ENCODE measurements around the gene IP6K1.
"Not testable (repeated sequence)": the region's sequence is repeated elsewhere in the genome, so short reads cannot be mapped to it uniquely, and the experiment has no call there.

IP6K1 gene

DNA sequence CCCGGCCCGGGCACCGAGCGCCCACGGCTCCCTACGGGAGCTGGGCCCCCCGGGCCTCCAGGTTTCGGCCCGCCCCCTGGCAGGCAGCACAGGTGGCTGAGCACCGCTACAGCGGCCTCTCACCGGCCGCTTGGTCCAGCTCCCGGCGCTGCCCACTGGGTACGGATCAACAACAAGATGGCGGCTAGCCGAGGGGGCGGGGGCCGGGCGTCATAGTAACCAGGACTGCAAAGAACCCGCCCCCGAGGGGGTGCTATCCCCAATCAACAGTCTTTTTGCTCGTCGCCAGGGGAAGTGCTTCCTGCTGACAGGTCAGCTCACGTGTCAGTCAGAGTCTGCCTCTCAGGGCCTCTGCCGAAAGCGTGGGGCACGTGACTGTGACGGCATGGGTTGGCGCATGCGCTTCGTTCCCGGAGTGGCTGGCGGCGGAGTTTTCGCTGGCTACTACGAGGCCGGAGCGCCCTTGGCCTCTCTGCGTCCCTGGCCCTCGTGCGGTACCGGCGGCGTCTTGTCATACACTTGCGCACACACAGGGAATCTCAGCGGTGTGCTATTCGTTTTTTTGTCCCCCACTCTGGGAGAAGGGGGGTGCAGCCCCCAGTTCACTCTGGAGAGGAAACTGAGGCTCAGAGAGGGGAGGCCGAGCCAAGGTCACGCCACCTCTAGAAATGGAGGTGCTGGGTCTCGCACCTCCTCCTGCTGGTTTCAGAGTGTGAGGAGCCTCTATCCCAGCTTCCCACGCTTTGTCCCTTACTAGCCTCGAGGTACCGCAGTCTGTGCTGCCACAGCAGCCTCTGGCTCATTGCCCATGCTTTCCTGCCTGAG lies at the start of gene IP6K1:
IP6K1 (minus strand) TSS at position 186 of the 825 bp plus-strand sequence. CDS start 38,502 bp downstream, outside the sequence.
- DNase-seq, result peak; percentile 95

DNA sequence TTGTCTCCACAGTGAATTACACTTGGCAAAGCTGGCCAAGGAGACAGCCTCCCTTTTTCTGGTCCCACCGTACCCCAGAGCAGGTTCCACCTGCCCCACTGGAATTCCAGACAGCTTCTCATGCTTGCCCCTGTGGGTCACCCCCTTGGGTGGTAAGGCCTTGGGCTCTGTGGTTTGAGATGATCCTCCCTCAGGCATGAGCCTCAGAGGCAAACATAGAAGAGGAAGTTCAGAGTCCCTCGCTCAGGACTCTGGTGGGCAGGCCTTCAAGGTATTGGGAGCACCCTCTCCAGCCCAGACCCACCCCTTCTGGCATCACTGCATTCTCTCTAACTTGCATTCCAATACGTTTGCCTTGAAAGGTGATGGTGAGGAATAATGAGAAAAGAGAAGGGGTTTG lies 45.0 kb upstream of the IP6K1 start:
- DNase-seq, result no peak

DNA sequence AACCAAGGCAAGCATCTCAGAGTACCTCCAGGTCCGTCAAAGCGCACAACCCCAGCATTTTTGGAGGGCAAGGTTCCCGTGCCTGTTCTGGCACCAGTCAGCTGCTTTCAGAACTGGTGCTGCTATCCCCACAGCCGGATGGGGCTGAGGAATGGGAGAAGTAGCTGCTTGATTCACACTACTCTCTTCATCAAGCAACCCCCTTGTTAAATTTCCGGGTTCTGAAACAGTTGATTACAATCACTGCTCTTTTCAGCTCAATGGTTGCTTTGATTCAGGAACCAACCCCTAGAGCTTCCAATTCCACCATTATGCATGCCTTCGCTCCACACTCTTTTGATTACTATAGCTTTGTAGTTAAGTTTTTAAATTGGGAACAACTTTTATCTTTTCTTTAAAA lies 39.7 kb upstream of the IP6K1 start:
- DNase-seq, result no peak

DNA sequence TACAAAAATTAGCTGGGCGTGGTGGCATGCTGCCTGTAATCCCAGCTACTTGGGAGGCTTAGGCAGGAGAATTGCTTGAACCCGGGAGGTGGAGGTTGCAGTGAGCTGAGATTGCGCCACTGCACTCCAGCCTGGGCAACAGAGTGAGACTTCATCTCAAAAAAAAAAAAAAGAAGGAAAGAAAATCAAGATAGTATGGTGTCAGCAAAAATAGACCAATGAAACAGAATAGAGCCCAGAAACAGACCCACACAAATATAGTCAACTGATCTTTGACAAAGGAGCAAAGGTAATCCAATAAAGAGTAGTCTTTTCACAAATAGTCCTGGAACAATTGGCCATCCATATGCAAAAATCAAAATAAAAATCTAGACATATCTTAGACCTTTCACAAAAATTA lies 36.8 kb upstream of the IP6K1 start:
- DNase-seq, result not testable (repeated sequence)

DNA sequence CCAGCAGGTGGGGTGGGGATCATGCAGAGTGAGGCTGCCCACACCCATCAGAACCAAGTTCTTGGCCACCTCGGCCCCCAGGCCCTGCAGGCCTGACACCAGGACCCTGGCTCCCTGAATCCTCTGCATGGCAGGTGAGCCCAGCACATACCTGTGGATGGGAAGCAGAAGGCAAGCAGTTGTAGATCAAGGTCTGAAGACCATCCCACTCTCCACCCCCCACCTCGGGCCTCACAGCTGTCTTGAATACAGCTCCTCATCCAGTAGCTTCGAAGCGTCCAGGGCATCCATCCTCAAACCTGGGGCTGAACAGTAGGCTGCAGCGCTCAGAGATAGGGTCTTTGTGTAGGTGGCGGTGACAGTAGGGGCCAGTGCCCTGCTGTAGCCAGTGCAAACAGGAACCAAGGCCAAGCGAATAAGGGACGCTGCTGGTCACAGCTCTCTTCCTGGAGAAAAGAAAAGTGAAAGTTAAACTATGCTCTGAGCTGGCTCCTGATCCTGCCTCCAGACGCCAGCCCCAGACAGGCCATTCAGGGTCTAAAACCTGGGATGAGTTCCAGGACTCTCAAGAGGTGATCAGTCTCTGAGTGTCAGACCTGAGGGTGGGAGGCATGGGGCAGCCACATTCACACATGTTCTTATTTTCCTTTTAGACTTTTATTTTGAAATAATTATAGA lies 27.3 kb upstream of the IP6K1 start, which contains the start of gene UBA7:
UBA7 (minus strand) TSS at position 457 of the 678 bp plus-strand sequence; CDS start at position 291, 166 bp downstream.
- no peak for DNase-seq

DNA sequence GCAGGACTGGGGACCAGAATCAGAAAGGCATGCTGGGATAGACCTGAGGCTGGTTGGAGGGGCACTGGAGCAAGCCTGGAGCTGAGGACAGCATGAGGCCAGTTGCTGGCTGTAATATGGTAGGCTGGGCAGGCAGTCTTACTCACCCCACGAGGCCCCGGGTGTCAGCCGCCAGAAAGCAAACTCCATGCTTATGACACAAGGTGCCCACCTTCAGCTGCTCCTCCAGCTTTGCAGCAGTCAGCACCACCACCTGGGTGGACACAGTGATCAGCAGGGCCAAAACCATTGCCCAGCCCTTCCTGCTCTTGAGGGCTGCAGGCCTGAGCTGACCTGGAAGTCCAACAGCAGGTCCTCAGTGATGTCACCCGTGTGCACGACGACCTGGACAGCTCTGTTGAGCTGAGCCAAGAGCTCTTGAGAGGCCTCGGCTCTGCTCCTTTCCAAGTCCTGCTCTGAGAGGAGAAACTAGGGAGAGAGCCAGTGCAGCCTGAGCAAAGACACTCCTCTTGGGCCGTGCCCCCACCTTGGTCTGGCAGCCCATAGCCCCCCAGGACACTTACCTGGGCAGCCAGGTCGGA lies 26.7 kb upstream of the IP6K1 start:
- no peak for DNase-seq

DNA sequence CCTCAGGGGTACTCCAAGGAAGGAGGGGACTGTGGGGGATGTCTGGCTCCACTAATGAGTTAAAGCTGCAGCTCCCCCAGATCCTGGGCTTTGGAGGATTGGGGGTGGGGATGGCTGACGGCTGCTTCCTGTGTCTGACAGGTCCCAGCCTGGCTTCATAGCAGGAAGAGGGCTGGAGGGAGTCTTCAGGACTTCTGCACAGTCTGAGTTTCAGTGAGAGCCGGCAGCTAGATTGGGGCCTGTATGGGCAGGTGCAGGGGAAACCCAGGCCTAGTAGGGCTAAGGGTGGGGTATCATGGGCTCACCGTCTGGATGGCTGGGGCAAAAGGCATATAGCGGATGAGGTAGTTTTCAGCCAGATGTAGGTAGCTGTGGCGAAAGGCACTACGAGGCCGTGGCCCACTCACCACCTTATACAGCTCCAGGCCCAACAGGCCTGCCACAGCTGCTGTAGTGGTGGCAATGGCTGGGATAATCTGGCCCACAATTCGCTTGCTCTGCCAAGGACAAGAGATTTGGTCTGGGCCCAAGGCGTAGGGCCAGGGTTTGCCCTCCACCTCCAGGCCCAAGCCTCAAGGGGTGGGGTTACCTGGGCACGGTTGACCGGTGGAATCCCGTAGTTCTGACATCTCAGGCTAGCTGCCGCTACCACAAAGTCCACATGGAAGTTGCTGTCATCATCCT lies 21.2 kb upstream of the IP6K1 start:
- no peak for DNase-seq

DNA sequence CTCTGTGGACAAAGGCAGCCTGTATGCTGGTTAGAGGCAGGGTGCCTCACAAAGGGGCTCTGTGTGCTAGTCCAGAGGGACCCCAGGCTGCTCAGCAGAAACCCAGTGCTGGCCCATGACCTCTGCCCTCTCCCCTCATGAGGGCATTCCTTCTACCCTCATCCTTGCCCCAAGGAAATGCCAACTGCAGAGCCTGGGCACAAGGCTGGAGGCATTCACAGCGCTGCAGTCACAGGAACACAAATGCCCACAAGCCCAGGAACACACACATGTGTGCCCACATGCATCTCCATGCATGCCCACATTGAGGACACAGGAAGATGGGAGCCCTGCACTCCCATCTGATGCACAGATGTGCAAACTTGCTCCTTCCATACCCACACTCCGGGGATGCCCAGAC lies 20.5 kb upstream of the IP6K1 start:
- no peak for DNase-seq

DNA sequence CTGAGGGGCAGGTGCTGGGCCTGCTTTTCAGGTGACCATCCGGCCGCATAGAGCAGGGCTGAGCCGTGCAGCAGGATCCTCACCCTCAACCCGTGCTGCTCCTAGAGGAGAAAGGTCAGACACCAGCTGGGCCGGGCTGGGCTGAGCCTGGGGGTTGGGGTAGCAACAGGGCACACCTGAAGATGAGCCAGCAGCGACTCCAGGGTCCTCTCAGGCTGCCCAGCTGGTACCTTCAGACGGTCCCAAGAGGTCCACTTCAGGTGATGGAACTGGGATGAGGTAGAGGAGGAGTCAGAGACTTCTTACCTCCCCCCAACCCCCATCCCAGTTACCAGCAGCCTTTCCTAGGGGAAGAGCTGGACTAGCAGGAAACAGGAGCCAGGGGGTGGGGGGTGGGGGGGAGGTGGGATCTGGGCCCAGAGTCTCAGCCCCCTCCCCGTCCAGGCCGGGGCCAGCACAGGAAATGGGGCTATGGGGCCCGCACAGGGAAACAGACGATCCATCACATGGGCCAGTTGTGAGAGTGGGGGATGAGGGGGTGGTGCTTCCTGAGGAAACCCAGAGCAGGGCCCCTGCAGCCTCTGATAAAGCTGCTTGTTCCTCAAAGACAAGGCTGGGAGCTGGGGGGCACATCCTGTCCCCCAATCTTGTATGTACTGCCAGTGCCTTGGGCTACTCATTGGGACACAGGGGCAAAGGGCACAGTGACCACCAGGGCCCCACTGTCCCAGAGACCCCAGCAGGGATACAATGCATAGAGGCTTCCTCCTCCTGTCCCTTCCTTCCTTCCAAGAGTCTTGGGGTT lies 19.8 kb upstream of the IP6K1 start:
- no peak for DNase-seq

DNA sequence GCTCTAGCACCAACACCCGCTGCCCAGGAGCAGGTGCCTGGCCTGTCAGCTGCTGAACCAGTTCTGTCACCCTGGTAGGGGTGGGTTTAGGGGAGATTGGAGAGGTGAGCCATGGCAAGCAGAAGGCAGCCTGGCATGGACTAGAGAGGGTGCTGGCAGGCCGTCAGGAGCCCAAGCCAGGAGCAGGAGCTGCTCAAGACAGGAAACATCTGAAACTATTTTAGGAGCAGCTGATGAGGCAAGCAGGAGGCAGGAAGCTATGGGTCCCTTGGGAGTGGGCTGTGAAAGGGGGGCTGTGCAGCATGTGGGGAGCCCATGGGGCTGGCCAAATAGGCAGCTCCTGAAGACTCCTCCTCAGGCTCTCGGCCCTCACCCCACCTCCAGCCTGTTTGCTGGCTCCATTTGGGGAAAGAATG lies 19.0 kb upstream of the IP6K1 start:
- no peak for DNase-seq

DNA sequence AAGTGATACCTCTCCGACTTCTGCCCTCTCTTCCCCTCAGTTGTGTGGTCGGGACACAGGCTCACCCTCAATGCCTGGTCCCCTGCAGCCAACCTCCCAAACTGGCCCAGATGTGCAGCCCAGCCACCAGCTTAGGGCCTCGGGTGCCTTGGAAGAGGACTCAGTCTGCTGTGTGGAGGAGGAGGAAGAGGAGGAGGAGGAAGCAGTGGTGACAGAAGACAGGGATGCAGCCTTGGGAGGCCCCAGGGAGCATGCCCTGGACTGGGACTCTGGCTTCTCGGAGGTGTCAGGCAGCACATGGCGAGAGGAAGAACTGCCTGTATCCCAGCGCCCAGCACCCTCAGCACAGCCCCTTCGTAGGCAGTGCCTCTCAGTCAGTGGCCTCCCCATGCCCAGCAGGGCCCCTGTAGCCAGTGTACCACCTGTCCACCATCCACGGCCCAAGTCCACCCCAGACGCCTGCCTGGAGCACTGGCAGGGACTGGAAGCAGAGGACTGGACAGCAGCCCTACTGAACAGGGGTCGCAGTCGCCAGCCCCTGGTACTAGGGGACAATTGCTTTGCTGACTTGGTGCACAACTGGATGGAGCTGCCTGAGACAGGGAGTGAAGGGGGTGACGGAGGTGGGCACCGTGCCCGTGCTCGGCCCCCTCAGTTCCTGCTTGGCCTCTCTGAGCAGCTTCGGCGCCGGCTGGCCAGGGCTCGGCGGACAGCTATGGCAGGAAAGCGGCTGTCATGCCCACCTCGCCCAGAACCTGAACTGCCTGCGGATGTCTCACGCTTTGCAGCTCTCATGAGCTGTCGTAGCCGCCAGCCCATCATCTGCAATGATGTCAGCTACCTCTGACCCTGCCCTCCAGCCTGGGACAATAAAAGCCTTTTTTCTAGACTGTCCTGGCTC lies 18.0 kb upstream of the IP6K1 start:
- no peak for DNase-seq

DNA sequence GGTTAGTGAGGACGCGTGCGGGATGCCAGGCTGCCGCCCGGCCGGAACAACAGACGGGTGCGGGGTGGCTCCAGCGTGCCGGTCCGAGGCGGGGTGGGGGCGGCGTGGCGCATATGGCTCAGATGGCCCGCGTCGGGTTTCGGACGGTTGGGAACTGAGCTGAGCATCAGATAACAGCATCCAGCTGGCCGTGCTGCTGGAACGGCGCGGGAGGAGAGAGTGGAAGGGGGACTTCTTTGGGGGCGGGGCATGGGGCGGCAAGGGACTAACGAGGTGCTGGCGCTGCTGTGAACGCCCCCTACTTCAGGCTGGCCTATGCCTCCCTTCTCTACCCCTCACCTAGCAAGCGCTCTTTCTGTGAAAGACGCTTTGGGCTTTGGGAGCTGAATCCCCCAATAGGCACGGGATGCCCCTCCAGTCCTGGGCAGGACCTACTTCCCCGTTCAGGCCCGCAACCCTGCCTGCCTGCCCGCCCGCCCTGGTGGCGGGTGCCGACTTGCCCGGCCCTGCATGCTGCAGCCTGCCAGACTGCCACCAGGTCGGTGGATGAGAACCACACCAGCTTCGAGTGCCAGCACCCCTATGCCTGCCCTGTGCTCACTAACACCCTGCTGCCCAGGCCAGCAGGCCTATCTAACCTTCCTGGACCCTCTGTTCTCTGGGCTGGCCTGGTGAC lies 17.3 kb upstream of the IP6K1 start:
- DNase-seq, result peak; percentile 39

DNA sequence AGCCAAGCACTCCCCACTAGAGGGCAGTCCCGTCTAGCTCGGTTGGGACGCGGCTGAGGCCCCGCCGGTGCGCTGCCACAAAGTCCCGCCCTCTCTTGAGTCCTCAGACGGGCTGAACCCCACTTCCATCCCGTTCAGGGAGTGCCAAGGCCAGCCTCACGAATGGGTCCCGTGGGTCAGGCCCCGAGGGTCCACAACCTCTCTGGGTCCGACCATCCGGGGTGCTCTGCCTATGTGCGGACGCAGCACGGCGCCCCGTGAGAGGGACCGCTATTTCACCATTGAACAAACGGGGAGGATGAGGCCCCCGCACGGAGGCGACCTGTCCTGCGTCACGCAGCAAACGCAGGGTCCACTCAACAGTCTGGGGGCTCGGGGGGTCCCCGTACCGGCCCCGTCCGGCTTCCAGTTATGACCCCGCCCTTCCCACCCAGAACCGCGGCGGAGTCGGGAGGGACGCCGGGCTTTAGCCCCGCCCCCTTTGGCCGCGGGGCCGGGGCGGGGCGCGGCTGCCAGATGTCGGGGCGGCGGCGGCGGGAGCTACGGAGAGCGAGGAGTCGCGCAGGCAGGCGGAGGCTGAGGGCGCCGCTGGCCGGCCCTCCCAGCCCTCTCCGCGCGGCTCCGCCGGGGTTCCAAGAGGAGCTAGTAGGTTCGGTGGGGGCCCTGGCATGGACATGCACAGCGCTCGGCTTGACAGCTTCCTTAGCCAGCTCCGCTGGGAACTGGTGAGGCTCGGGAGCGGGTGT lies 16.6 kb upstream of the IP6K1 start, which contains the start of gene INKA1:
INKA1 (plus strand) TSS at position 543 of the 746 bp plus-strand sequence; CDS start at position 675, 132 bp downstream.
- DNase-seq, result peak; percentile 75

DNA sequence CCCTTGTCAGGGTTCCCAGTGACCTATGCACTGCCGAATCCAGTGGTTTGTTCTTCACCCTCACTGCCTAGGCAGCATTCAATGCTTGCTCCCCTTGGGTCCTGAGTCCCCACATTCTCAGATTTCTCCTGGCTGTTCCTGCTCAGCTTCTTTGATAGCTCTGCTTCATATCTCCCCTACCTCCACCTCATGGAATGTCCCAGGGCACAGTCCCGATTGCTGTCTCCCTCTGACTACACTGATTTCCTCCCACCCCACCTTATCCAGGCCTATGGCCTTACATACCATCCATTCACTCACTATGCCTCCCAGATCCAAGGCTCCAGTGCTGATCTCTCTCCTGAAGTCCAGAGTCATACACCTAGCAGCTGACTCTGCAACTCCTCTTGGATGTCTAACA lies 14.8 kb upstream of the IP6K1 start:
- no peak for DNase-seq

DNA sequence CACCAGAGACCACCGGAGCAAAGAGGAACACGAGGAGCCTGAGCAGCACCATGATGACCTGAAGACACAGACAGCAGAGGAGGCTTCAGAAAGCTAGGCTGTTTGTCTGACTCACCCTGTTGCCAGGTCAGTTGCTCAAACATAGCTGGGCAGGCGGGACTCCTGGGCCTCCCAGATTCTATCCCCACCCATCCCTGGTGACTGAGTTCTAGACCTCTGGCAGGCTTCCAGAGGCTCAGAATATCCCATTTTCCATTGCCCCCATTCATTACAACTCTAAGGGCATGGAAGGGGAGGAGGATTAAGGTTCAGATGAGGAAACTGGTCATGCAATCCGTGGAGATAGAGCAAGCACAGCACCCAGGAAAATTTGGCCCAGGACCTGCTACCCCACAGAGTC lies 13.4 kb upstream of the IP6K1 start, which contains the start of gene CDHR4:
CDHR4 (minus strand) TSS at position 113 of the 400 bp plus-strand sequence; CDS start at position 52, 61 bp downstream.
- no peak for DNase-seq

DNA sequence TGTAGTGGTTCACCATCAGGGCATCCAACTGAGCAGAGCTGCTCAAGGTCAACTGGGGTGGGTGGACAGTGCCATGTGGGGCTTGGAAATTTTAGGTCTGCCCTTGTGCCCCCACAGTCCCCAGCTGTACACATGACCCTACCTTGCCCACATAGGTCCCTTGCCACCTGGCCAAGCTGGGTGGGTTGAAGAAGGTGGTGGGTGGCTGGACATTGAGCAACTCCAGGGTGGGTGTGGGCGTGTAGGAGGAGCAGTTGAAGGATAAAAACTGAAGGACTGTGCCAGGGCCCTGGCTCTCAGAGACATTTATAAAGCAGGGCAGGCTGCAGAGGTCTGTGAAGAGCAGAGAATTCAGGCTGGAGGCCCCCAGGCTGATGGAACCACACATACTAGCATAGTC lies 12.8 kb upstream of the IP6K1 start:
- DNase-seq, result no peak

DNA sequence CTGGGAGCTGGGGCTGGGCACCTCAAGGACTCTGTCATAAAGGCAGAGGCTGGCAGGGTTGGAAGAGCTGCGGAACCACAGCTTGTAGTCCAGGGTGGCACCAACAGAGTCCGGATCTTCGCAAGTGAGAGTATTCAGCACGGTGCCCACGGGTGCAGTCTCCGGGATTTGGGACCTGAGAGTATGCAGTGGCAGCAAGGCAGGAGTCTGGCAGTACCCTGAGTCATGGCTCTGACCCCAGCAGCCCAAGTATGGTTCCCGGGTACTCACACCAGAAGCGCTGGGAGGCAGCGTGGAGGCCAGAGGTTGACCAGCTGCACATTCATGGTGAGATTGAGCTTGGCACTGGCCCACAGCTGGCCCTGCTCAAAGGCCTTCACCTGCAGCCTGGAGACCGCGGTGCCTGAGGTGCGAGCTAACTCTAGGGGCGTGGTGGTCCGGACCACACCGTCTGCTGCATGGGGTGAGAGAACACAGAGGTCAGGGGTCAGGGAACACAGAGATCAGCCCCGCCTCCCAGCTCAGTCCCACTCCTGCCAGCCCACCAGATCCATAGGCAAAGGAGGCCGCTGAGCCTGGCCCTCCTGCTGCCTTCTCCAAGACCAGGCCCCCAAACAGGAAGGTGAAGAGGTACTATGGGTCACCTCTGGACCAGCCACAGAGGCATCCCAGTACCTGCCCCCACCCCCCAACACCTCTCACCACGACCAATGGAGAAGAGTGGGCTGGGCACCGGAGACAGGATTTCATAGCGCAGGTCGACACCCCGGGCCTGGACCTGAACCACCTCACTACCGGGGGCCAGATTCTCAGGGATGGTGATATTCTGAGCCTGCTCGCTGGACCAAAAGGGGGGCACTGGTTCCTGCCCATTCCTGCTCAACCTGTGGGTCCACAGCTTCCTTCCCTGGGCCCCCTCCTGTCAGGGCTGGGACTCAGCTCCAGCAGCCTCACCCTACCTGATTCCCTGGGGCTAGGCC lies 8.9 kb upstream of the IP6K1 start:
- DNase-seq, result no peak

DNA sequence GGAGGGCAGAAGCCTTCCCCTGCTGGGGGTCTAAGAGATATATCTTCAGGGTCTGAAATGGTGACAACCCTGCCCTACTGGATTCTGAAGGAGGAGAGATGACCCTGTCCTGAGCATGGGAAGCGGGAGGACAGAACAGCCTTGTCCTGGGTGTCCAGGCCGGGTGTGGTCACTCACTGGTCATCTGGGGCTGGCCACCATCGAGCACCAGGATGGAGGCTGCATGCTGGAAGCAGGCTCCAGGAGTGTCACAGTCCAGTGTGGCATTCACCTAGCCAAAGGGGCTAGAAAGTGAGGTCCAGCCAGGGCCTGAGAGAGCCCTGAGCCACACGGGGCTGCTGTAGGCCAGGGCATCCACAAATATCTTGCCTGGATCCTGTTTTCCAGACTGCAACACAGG lies 8.1 kb upstream of the IP6K1 start:
- no peak for DNase-seq

All from NCI-H510A (cell line).